GM23248 (cell line): ENCODE data around the gene TNFRSF8. TPM values are rescaled to one million over a fixed set of nuclear protein-coding genes. Genes with fewer than 3 reads are reported as not detected.
"Not testable (repeated sequence)": the region's sequence is repeated elsewhere in the genome, so short reads cannot be mapped to it uniquely, and the experiment has no call there.

Experiments
- DNase-seq: peaks from one replicate; pipeline ENCODE4 v3.0.0-alpha.2; 2015
- H2AFZ ChIP-seq: fragments of 200-600 bp; sonication (generic); 2 replicates; pipeline ENCODE4 v1.6.1; 2016; ENCODE audit warnings: antibody characterized with exemption
- H3F3A ChIP-seq: fragments of 200-600 bp; sonication (generic); 2 replicates; pipeline ENCODE4 v1.6.1; 2016; ENCODE audit warnings: mild to moderate bottlenecking, antibody characterized with exemption, mixed run types; ENCODE audit not compliant: insufficient read depth
- H3K27ac ChIP-seq: fragments of 200-600 bp; sonication (generic); 2 replicates; pipeline ENCODE4 v1.5.1; 2016; ENCODE audit warnings: mild to moderate bottlenecking
- H3K27me3 ChIP-seq: fragments of 200-600 bp; sonication (generic); replicated peaks from 2 replicates; pipeline ENCODE4 v1.6.1; 2016; ENCODE audit warnings: mild to moderate bottlenecking; ENCODE audit not compliant: insufficient read depth
- H3K36me3 ChIP-seq: fragments of 200-600 bp; sonication (generic); 2 replicates; pipeline ENCODE4 v1.6.1; 2016; ENCODE audit warnings: low read depth, mild to moderate bottlenecking
- H3K4me1 ChIP-seq: fragments of 200-600 bp; sonication (generic); 2 replicates; pipeline ENCODE4 v1.6.1; 2016; ENCODE audit warnings: mild to moderate bottlenecking; ENCODE audit not compliant: insufficient read depth
- H3K4me2 ChIP-seq: fragments of 200-600 bp; sonication (generic); one replicate; pipeline ENCODE4 v1.6.1; 2016; ENCODE audit warnings: mild to moderate bottlenecking; ENCODE audit not compliant: unreplicated experiment
- H3K4me3 ChIP-seq: fragments of 200-600 bp; sonication (generic); 2 replicates; pipeline ENCODE4 v1.5.1; 2016; ENCODE audit warnings: mild to moderate bottlenecking
- H3K79me2 ChIP-seq: fragments of 200-600 bp; sonication (generic); 2 replicates; pipeline ENCODE4 v1.6.1; 2016; ENCODE audit warnings: mild to moderate bottlenecking; ENCODE audit not compliant: insufficient read depth
- H3K9ac ChIP-seq: fragments of 200-600 bp; sonication (generic); 2 replicates; pipeline ENCODE4 v1.6.1; 2016; ENCODE audit warnings: mild to moderate bottlenecking
- H3K9me2 ChIP-seq: fragments of 200-600 bp; sonication (generic); 2 replicates; pipeline ENCODE4 v1.6.1; 2016; ENCODE audit warnings: mixed run types, mild to moderate bottlenecking, moderate library complexity; ENCODE audit not compliant: insufficient read depth
- H3K9me3 ChIP-seq: fragments of 200-600 bp; sonication (generic); one replicate; pipeline ENCODE4 v1.6.1; 2017; ENCODE audit warnings: low read depth
- H4K20me1 ChIP-seq: fragments of 200-600 bp; sonication (generic); 2 replicates; pipeline ENCODE4 v1.6.0; 2016; ENCODE audit not compliant: insufficient read depth
- EZH2 ChIP-seq: fragments of 200-600 bp; sonication (generic); IDR thresholded peaks from 2 replicates; pipeline ENCODE4 v1.6.1; 2018; ENCODE audit warnings: antibody characterized with exemption, mild to moderate bottlenecking; ENCODE audit not compliant: insufficient read depth, poor library complexity, severe bottlenecking
- EZH2phosphoT487 ChIP-seq: fragments of 200-600 bp; sonication (generic); IDR thresholded peaks from 2 replicates; pipeline ENCODE4 v1.6.1; 2018; ENCODE audit warnings: antibody characterized with exemption, moderate library complexity, mild to moderate bottlenecking, low read depth; ENCODE audit not compliant: insufficient read depth
- WGBS, 2 experiments: methylation state at CpG; one replicate each; pipeline ENCODE4 v1.1.6; 2015 to 2017; ENCODE audit warnings: low lambda C conversion rate in 2 of 2, low coverage in 1 of 2; ENCODE audit errors: missing lambda C conversion rate in 2 of 2; 5-methylcytosine and 5-hydroxymethylcytosine counted together
- in situ Hi-C: fragments of 300-500 bp; cut with MboI; formaldehyde crosslinking; loops from 2 replicates; pipeline ENCODE4 v1.15.0; 2020
- polyA plus RNA-seq: library from polyadenylated mRNA; unstranded; fragments of >200 nt; fragmentation: Nextera tagmentation; extraction: Ambion mirVana; gene quantifications from 2 replicates; pipeline ENCODE4 v1.2.1, GENCODE V29; 2016
- total RNA-seq: library from RNA; depleted of rRNA; stranded (reverse); fragments of >200 nt; shearing (Covaris generic); gene quantifications from 2 replicates; pipeline ENCODE4 v1.2.3, GENCODE V29; 2014

TNFRSF8 gene
- total and polyA plus RNA-seq, 2 experiments from 2014 or later, result 0.23 TPM; not detected in 1

DNA sequence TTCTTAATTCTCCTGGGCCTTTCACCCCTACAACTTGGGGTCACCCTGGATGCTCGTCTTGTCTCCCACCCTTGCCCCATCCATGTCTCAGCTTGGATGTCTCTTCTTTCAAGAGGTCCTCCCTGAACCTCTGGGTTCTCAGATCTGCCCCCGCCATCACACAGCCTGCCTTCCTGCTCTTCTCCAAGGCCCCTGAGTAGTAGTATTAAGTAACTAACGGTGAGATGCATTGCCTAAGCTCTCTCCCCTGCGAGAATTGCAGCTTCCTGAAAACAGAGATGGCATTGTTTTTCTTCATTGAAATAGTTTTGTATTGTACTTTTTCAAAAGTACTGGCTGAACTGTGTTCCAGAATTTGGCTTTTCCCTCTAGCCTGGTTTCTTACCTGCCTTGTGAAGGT is 27.8 kb upstream of the TNFRSF8 start:
- Histone ChIP-seq H3K27me3 (no peaks in the 10 kb centered on the region; the same call in 1 of the 2 replicates), H2AFZ (no peak overlapping the region), H3K4me3 (no peak overlapping the region), H3K27ac (no peak overlapping the region), H3K4me2 (no peak overlapping the region), H3K9ac (no peak overlapping the region), H3K9me2 (no peaks in the 10 kb centered on the region), H4K20me1 (no peaks in the 10 kb centered on the region), H3K79me2 (no peaks in the 10 kb centered on the region), H3K4me1 (no peaks in the 10 kb centered on the region; the same call in 1 of the 2 replicates), H3K9me3 (no peaks in the 10 kb centered on the region), H3K36me3 (no peaks in the 10 kb centered on the region), H3F3A (peaks cover 3% of the 10 kb centered on the region; the same call in 1 of the 2 replicates)
- WGBS, 2 experiments, result 73 to 84% methylated on average over 4 of the region's 4 CpGs
- no peak for DNase-seq
- TF ChIP-seq EZH2phosphoT487 (no peak), EZH2 (no peak)
- in situ Hi-C loops, result no loop called here

DNA sequence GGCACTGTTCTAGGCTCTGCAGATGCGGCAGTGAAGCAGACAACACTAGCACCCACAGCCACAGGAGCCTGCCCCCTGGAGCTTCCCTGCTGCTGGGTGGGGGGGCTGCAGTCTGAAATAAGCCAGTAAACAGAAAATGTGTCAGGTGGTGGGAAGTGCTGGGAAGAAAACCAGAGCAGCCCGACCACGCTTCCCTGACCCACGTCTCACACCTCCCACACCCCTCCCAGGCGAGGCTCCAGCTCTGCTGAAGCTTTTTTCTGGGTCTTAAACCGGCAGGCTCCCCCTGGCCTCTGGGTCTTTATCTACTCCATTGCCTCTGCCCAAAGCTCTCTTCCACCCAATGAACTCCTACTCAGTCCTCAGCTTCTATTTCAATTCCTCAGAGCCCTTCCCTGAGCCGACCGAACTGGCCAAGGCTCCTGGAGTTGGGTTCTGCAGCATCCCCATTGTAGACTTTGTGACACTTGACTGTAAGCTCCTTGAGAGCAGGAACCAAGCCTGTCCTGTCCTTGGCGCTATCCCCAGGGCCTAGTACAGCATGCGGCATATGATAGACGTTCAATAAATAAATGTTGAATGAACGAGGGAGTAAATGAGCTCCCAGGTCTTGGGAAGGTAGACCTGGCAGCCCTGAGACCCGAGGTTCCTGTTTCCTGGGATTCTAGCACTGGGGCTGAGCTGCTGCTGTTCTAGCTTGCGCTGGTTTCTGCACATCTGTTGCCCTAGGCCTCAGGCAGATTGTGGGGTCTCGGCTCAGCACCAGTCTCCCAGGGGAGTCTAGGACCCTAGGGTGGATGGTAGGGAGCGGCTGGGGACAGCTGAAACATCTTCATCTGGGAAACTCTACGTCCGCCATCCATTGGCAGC is 25.4 kb upstream of the TNFRSF8 start:
- no peak overlapping the region for H3K27ac ChIP-seq
- TF ChIP-seq EZH2 (no peak), EZH2phosphoT487 (no peak)
- H3K27me3 ChIP-seq, result no peaks in the 10 kb centered on the region; the same call in 1 of the 2 replicates
- no peaks in the 10 kb centered on the region for H3K9me2 ChIP-seq
- DNase-seq, result no peak
- H3K79me2 ChIP-seq, result no peaks in the 10 kb centered on the region
- H3K4me3 ChIP-seq, result no peak overlapping the region
- in situ Hi-C loops, result no loop called here
- no peak overlapping the region for H3K4me2 ChIP-seq
- WGBS, 2 experiments, result 70 to 74% methylated on average over 18 of the region's 18 CpGs
- no peak overlapping the region for H3K9ac ChIP-seq
- H4K20me1 ChIP-seq, result no peaks in the 10 kb centered on the region
- H3K36me3 ChIP-seq, result no peaks in the 10 kb centered on the region
- peaks cover 4% of the 10 kb centered on the region; the same call in 1 of the 2 replicates for H3K4me1 ChIP-seq
- no peak overlapping the region for H2AFZ ChIP-seq
- peaks cover 12% of the 10 kb centered on the region; the same call in 1 of the 2 replicates for H3F3A ChIP-seq
- H3K9me3 ChIP-seq, result no peaks in the 10 kb centered on the region

DNA sequence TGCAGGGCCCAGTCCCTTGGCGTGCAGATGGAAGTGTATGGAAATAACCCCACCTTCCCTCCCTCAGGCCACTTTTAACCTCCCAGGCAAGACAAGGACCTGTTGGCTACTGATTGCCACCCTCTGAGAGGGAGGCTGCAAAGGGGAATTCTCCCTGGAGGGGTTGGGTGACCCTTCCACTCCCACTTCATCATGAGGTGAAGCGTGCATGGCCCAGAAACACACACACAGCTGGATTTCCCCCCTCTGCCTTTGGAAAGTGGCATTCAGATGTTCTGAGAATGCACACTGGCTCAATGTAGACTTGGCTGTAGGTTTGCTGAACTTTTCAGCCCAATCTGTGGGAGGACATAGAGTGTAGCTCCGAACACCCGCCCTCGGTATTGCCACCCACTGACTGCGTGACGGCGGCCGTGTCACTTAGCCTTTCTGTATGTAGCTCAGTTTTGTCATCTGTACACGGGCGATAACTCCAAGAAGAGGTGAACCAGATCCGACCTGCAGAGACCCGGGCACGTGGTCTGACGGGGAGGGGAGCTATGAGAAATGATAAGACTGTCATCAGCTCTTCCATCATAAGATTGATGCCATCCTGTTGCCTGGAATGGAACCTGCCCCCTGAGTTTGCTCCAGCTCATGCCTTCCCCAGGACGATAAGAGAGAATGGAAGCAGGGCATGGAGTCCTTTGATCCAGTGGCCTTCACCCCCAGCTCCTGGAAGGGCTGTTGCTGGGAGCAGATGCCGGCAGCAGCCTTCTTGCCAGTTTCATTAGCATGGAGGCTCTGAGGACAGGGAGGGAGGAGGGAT is 24.5 kb upstream of the TNFRSF8 start:
- H3K9me3 ChIP-seq, result no peaks in the 10 kb centered on the region
- H3K4me3 ChIP-seq, result no peak overlapping the region
- no peaks in the 10 kb centered on the region for H3K79me2 ChIP-seq
- H2AFZ ChIP-seq, result no peak overlapping the region
- no peaks in the 10 kb centered on the region for H3K36me3 ChIP-seq
- peaks cover 12% of the 10 kb centered on the region; the same call in 1 of the 2 replicates for H3F3A ChIP-seq
- no peaks in the 10 kb centered on the region for H4K20me1 ChIP-seq
- no peak for TF ChIP-seq EZH2phosphoT487
- TF ChIP-seq EZH2, result no peak
- no peak overlapping the region for H3K27ac ChIP-seq
- H3K27me3 ChIP-seq, result no peaks in the 10 kb centered on the region; the same call in 1 of the 2 replicates
- H3K4me1 ChIP-seq, result peaks cover 4% of the 10 kb centered on the region; the same call in 1 of the 2 replicates
- H3K9ac ChIP-seq, result no peak overlapping the region
- no peak overlapping the region for H3K4me2 ChIP-seq
- whole genome bisulfite sequencing, 2 experiments, result 64 to 67% methylated on average over 17 of the region's 17 CpGs
- no peak for DNase-seq
- in situ Hi-C loops, result no loop called here
- H3K9me2 ChIP-seq, result no peaks in the 10 kb centered on the region

DNA sequence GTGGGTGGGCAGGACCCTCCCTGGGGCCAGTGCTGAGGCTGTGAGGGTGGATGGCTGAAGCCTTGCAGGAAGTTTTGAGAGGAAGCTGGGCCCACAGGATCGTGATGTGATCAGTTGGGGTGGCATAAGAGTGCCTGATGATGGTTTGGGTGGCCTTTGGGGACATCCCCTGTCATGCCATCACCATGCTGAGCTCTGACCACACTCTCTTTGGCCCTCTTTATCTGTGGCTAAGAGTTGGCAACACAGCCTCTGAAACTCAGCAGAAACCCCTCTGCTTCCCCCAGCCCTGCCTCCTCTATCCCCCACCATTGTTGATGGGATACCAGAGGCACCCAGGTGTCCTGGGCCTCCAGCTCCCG is 24.0 kb upstream of the TNFRSF8 start:
- 71 to 91% methylated on average over 2 of the region's 2 CpGs for WGBS, 2 experiments
- H3K9me2 ChIP-seq, result no peaks in the 10 kb centered on the region
- no peak overlapping the region for H3K27ac ChIP-seq
- no peak overlapping the region for H3K9ac ChIP-seq
- H3K9me3 ChIP-seq, result no peaks in the 10 kb centered on the region
- H3K79me2 ChIP-seq, result no peaks in the 10 kb centered on the region
- no peak for DNase-seq
- TF ChIP-seq EZH2phosphoT487, result no peak
- TF ChIP-seq EZH2, result no peak
- no peaks in the 10 kb centered on the region; the same call in 1 of the 2 replicates for H3K27me3 ChIP-seq
- peaks cover 12% of the 10 kb centered on the region; the same call in 1 of the 2 replicates for H3F3A ChIP-seq
- H4K20me1 ChIP-seq, result no peaks in the 10 kb centered on the region
- no peak overlapping the region for H2AFZ ChIP-seq
- in situ Hi-C loops, result no loop called here
- H3K4me3 ChIP-seq, result no peak overlapping the region
- H3K4me1 ChIP-seq, result peaks cover 6% of the 10 kb centered on the region; the same call in 1 of the 2 replicates
- H3K36me3 ChIP-seq, result no peaks in the 10 kb centered on the region
- no peak overlapping the region for H3K4me2 ChIP-seq

DNA sequence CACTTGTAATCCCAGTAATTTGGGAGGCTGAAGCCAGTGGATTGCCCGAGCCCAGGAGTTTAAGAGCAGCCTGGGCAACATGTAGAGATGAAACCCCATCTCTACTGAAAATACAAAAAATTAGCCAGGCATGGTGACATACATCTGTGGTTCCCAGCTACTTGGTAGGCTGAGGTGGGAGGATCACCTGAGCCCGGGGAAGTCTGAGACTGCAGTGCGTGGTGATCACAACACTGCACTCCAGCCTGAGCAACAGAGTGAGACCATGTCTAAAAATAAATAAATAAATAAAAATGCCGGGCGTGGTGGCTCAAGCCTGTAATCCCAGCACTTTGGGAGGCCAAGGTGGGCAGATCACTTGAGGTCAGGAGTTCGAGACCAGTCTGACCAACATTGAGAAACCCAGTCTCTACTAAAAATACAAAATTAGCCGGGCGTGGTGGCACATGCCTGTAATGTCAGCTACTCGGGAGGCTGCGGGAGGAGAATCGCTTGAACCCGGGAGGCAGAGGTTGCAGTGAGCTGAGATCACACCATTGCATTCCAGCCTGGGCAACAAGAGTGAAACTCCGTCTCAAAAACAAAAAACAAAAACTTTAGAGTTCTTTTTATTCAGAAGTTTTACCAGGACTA is 23.2 kb upstream of the TNFRSF8 start:
- H3K9ac ChIP-seq, H2AFZ ChIP-seq, H3K9me2 ChIP-seq, H3K9me3 ChIP-seq, H3K36me3 ChIP-seq, DNase-seq, H3K27ac ChIP-seq, H3K79me2 ChIP-seq, H3K27me3 ChIP-seq, H3K4me3 ChIP-seq, H4K20me1 ChIP-seq, in situ Hi-C loops: not testable (repeated sequence)
- Histone ChIP-seq H3K4me2 (peak overlapping the region; percentile 37), H3F3A (peaks cover 12% of the 10 kb centered on the region; the same call in 1 of the 2 replicates), H3K4me1 (peaks cover 13% of the 10 kb centered on the region; the same call in 1 of the 2 replicates)
- WGBS, 2 experiments, result 86% methylated on average over 13 of the region's 13 CpGs
